Measurements from ENCODE around the gene UPF2. TPM values are rescaled to one million over a fixed set of nuclear protein-coding genes. Genes with fewer than 3 reads are reported as not detected.

UPF2 gene
- total RNA-seq, 1 experiment from 2014 or later, result 30.6 TPM

DNA sequence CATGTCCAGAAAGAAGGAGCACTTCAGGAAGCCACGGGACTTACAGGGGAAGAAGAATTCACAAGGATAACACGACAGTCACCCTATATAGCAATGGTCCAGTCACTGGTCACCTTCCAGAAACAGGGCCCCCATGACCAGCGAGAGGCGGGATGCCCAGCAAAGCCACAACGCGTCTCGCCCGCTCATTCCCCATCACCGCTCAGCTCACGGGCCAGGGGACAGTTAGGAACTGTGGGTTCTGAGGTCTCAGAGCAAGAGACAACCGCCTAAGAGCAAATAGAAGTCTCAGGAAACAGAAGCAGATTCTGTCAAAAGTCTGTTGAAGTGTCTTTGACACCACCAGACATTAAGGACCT is 147.5 kb downstream of the UPF2 start:
- no peaks in the 10 kb centered on the region for H3K27me3 ChIP-seq (replicated peaks; ENCODE audit: insufficient read depth, low read depth, low read length, poor library complexity)
- intact Hi-C loops (cut with micrococcal nuclease; ENCODE audit: unreplicated experiment), result no loop called here
- peaks cover 15% of the 10 kb centered on the region for H3K36me3 ChIP-seq (ENCODE audit: insufficient read depth, low read length, poor library complexity, severe bottlenecking)
- BruUV-seq (replicated peaks), result TSS peak; percentile 87
- no peaks in the 10 kb centered on the region for H3K9me3 ChIP-seq (ENCODE audit: low read depth, low read length, poor library complexity, severe bottlenecking)
- peak overlapping the region; percentile 96 for H3K27ac ChIP-seq (ENCODE audit: low read depth, low read length, poor library complexity, severe bottlenecking)
- H3K4me1 ChIP-seq (ENCODE audit: insufficient read depth, low read length, poor library complexity, severe bottlenecking), result peaks cover 18% of the 10 kb centered on the region
- ChIA-PET POLR2A (ENCODE audit: low non-redundant PET) (no interaction called here), CTCF (interaction anchor here (1.1 kb wide), 1 partner anchor 20 kb away, joined by 3 read pairs; no protein-coding TSS in a partner anchor)
- peak overlapping the region; percentile 78 for H3K4me3 ChIP-seq (ENCODE audit: low read depth, low read length, poor library complexity, severe bottlenecking)
- TF ChIP-seq, protein P1, sequence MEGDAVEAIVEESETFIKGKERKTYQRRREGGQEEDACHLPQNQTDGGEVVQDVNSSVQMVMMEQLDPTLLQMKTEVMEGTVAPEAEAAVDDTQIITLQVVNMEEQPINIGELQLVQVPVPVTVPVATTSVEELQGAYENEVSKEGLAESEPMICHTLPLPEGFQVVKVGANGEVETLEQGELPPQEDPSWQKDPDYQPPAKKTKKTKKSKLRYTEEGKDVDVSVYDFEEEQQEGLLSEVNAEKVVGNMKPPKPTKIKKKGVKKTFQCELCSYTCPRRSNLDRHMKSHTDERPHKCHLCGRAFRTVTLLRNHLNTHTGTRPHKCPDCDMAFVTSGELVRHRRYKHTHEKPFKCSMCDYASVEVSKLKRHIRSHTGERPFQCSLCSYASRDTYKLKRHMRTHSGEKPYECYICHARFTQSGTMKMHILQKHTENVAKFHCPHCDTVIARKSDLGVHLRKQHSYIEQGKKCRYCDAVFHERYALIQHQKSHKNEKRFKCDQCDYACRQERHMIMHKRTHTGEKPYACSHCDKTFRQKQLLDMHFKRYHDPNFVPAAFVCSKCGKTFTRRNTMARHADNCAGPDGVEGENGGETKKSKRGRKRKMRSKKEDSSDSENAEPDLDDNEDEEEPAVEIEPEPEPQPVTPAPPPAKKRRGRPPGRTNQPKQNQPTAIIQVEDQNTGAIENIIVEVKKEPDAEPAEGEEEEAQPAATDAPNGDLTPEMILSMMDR (conservative IDR thresholded peaks at IDR 0.05; ENCODE audit: low read depth, low read length), result no peak
- no peak for TF ChIP-seq EZH2 (IDR thresholded peaks at IDR 0.05; ENCODE audit: borderline replicate concordance, low read depth, low read length, poor library complexity, severe bottlenecking)
- DNase-seq (ENCODE audit: low spot score), result no peak

DNA sequence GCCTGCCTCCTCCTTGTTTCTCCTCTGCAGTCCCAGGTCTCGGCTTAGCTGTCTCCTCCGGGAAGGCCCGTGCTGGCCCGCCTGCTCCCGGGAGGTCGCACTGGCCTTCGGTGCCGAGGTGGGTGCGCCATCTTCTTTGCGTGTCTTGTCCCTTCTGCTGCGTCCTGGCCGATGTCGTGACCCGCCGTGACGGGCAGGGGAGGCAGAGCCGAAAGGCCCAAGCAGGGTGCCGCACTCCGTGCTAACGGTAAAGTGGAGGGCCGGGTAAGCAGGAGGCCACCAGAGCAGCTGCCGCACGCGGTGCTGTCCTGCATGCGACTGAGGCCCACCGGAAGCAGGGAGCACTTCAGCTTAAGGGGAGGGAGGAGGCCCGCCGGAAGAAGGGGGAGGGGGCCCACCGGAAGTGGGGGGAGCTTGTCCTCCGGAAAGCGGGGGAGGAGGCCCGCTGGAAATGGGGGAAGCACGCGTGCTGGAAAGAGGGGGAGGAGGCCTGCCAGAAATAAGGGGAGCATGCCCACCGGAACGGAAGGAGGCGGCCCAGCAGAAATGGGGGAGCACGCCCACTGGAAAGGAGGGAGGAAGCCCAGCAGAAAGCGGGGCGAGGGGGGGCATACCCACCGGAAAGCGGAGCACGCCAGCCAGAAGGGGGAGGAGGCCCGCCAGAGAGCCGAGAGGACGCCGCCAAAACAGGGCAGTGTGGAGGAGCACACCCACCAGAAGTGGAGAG is 148.1 kb downstream of the UPF2 start:
- TF ChIP-seq, protein P1 (conservative IDR thresholded peaks at IDR 0.05; ENCODE audit: low read depth, low read length), result no peak
- no peak for TF ChIP-seq EZH2 (IDR thresholded peaks at IDR 0.05; ENCODE audit: borderline replicate concordance, low read depth, low read length, poor library complexity, severe bottlenecking)
- Histone ChIP-seq H3K27me3 (replicated peaks; ENCODE audit: insufficient read depth, low read depth, low read length, poor library complexity) (no peaks in the 10 kb centered on the region), H3K36me3 (ENCODE audit: insufficient read depth, low read length, poor library complexity, severe bottlenecking) (peaks cover 15% of the 10 kb centered on the region), H3K27ac (ENCODE audit: low read depth, low read length, poor library complexity, severe bottlenecking) (peak overlapping the region; percentile 96), H3K4me3 (ENCODE audit: low read depth, low read length, poor library complexity, severe bottlenecking) (peak overlapping the region; percentile 78), H3K9me3 (ENCODE audit: low read depth, low read length, poor library complexity, severe bottlenecking) (no peaks in the 10 kb centered on the region), H3K4me1 (ENCODE audit: insufficient read depth, low read length, poor library complexity, severe bottlenecking) (peaks cover 18% of the 10 kb centered on the region)
- peak; percentile 98 for DNase-seq (ENCODE audit: low spot score)
- intact Hi-C loops (cut with micrococcal nuclease; ENCODE audit: unreplicated experiment), result no loop called here
- no TSS peak for BruUV-seq (replicated peaks)
- POLR2A ChIA-PET (ENCODE audit: low non-redundant PET), result interaction anchor here (0.7 kb wide), 1 partner anchor 69 kb away, joined by 5 read pairs; no protein-coding TSS in a partner anchor
- CTCF ChIA-PET, result interaction anchor here (0.7 to 1.1 kb wide), 2 partner anchors 20 to 49 kb away, joined by 3 to 4 read pairs; no protein-coding TSS in a partner anchor

DNA sequence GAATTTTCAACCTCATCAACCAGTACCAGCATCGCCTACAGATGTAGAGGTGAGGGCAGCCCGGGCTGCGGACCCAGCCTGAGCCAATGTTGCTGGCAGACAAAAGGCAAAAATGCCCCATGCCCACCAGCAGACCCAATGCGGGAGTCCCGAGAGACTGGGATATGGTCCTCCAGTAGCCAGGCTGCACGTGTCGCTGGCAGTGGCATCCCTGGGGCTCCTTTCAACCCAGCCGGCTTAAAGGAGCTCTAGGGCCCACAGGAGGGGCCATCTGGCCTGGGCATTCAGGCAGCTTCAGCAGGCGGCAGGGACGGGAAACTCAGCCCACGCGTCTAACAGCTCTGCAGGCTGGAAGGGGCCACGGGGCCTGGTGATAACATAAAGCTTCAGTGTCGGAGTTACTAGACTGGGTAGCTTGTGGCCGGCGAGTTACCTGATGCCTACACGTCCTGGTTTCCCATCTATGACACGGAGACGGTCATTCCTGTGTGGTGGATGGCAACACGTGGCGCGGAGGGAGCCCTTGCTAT is 148.8 kb downstream of the UPF2 start:
- POLR2A ChIA-PET (ENCODE audit: low non-redundant PET), result interaction anchor here (0.7 kb wide), 1 partner anchor 70 kb away, joined by 5 read pairs; no protein-coding TSS in a partner anchor
- intact Hi-C loops (cut with micrococcal nuclease; ENCODE audit: unreplicated experiment), result no loop called here
- DNase-seq (ENCODE audit: low spot score), result peak; percentile 52
- Histone ChIP-seq H3K4me3 (ENCODE audit: low read depth, low read length, poor library complexity, severe bottlenecking) (peak overlapping the region; percentile 78), H3K9me3 (ENCODE audit: low read depth, low read length, poor library complexity, severe bottlenecking) (no peaks in the 10 kb centered on the region), H3K4me1 (ENCODE audit: insufficient read depth, low read length, poor library complexity, severe bottlenecking) (peaks cover 18% of the 10 kb centered on the region), H3K27me3 (replicated peaks; ENCODE audit: insufficient read depth, low read depth, low read length, poor library complexity) (no peaks in the 10 kb centered on the region), H3K27ac (ENCODE audit: low read depth, low read length, poor library complexity, severe bottlenecking) (peak overlapping the region; percentile 96), H3K36me3 (ENCODE audit: insufficient read depth, low read length, poor library complexity, severe bottlenecking) (peaks cover 21% of the 10 kb centered on the region)
- CTCF ChIA-PET, result interaction anchor here (1.1 kb wide), 1 partner anchor 19 kb away, joined by 3 read pairs; no protein-coding TSS in a partner anchor
- BruUV-seq (replicated peaks), result no TSS peak
- TF ChIP-seq, protein P1 (conservative IDR thresholded peaks at IDR 0.05; ENCODE audit: low read depth, low read length), result no peak
- no peak for TF ChIP-seq EZH2 (IDR thresholded peaks at IDR 0.05; ENCODE audit: borderline replicate concordance, low read depth, low read length, poor library complexity, severe bottlenecking)

Data from A673 (cell line).